HG02759 (cell line): ENCODE results near the gene AKT3.

Experiments used
- ATAC-seq: cut with Tn5 transposase; IDR thresholded peaks from one replicate; pipeline ENCODE4 v1.9.1; 2021; ENCODE audit warnings: mild to moderate bottlenecking, moderate library complexity; ENCODE audit not compliant: unreplicated experiment

AKT3 gene

DNA sequence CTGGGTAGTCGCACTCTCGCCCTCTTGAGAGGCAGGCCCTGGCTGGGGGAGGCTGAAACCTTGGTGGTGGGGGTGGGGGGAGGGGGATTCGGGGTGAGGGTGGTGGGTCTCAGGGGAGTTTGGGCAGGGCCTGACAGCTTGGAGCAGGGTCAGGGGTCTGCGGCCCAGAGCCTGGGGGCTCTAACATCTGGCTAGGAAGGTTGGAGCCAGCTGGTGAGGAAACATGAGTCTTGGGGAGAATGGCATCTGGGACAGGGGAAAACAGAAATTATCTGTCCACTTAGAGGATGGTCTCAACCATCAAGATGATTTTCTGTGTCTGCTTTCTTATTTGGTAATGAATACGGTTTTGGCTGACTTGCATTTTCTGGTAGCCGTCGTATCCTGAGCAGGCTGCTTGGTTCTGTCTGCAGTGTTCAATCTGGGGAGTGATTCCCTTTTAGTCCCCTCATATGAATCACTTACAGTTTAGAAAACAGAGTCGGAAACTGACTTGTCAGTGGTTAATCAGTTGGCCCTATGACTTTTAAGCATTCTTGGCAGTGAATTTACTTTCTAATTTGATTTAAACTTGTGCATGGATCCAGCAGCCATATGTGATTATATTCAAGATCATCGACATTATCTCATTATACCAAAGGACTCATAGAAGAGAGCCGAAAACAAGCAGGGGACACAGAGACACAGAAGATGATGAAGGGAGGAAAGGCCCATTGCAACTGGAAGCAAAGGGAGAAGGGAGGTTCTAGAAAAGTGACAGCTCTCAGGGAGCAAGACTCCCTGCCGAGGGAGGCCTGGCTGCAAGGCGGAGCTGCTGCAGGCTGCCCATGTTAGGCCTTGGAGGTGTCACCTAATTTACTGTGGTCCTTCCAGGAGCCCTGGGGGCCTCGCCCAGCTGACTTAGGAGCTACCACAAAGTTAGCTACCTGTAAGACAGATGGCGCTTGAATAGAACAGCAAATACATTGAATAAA is 356.6 kb downstream of the AKT3 start:
- ATAC-seq: no peak

DNA sequence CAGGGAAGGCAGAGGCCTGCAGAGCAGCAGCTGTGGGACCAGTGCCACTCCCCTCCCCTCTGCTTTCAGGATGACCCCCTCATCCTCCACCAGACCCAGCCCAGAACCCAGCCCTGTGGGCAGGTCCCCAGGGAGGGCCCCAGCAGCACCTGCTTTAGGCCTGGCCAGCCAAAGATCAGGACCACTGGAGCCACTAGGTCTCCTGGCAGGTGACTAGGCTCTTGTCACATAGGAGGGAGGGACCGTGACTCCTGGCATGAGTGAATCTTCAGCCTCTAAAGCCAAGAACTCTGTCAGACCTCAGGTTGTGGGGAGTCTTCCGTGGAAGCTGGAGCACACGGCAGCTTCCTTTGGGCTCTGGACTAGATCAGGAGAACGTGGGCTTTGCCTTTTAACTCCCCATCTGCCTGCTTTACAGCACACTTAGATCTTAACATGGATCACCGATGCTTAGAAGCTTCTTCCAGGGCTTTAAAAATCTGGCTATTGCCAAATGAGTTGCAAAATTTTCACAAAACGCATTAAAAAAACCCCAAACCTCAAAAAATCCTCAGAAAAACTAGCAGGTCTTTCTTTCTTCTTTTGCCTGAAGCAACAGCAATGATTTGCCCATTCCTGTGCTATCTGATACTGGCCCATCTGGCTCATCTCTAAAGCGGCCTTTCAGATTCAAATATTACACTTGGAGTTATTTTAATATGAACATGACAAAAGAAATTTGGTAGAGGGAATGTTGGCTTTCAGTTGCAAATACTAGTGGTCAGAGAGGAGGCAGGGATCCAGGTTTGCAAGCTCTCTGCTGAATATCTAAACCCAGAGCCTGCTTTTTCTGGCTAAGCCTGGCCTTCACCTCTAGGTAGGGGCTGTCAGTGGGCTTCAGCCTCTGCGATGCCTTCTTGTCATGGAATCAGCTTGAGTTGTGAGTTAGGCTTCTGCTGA is 359.0 kb downstream of the AKT3 start:
- ATAC-seq: no peak

DNA sequence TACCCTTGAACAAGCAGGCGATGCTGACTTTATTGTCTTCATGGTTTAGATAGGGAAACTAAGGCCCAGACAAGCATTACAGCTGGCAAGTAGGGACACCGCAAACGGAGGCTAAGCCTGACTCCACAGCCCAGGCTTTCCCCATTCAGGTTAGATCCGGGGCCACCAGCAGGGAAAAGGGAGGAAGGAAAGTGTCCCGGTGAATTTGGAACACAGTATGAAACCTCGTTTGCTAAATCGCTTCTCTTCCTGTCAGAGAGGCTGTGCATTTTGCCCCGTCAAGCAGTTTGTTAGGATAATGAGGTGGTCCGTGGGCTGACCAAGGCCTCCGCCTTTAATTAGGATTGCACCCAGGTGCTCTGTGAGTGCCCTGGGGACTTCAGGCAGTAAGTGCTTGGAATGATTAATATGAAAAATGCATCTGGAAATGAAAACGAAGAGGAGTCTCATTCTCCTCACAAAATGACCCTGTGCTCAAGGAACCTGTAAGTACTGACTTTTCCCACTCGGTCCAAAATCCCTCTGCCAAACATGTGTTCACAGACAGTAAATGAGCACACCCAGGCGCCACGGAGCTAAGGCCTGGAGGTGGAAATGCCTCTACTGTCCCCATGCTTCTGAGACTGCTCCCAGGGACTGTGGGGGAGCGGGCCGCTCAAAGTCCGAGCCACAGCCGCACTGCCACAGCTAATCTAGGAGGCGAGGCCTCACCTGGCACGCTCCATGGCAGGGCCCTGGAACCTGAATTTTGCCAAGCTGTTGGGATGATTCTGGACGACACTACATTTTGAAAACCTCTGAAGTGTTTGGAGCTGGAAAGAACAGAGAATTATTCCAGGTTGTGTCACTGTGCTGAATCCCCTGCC is 360.1 kb downstream of the AKT3 start:
- no peak for ATAC-seq

DNA sequence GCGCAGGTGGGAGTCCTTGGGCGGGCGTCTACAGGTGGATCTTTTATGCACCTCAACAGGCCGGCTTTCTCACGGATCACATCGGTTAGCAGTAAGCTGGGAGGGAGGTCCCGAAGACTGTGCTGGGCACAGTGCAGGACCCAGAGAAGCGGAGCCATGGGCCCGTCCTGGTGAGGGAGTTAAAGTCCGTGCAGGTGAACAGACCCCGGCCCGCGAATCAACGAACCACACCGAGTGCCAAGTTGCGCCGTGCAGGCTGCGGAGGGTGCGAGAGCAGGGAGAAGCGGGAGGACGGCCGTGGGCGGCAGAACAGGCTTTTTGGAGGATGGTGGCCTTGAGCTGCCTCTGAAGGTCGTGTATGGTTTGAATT is 360.9 kb downstream of the AKT3 start:
- ATAC-seq: no peak

DNA sequence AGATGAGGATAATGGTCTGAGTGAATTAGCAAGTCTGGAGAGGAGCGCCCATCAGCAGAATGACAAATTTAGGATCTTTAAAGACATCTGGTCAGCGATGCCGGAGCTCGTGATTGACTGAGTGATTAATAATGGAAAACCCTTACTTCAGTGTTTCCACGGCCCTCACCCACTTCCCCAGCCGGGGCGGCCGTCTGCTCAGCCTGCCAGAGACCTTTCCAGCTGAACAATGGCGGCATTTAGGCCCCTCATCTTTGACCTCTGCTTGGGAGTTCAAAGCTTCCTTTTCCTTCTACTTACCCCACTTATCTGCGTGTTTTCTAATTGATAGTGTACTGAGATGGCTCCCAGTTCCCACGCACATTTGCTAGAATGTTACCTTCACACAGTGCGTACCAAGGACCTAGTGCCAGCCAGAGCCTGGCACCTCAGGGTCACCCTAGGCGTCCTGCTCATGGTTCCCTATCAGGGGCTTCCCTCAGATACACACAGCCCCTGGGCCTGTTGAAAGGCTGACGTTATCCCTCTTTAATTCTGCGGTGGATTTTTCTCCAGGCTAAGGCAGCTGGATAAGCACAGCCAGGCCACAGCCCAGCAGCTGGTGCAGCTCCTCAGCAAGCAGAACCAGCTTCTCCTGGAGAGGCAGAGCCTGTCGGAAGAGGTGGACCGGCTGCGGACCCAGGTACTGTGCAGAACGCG is 361.4 kb downstream of the AKT3 start:
- no peak for ATAC-seq

DNA sequence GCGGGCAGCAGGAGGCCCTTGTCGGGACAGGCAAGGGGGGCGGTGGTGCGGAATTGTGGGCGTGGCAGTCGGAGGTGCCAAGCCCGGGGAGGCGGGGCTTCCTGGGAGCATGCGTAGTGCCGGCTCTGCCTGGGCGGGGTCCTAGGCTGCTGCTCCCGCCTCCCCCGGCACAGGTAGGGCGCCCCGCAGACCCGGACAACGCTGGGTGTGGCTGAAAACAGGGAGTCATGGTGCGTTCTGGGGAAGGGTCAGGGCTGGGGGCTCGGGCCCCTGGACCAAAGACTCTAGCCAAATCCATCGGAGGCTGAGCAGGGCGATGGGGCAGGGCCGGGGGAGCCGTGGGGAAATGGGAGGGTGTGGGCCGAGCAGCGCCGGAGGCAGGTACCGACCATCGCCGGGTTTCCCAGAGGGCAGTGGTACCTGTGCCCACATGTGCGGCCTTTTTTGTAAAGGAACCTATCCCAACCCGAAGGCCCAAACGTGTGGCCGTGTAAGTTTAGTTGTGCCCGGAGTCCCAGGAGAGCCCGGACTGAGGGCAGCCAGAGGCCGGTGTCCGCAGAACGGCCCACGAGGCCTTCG is 362.3 kb downstream of the AKT3 start:
- peak; percentile 63 for ATAC-seq

DNA sequence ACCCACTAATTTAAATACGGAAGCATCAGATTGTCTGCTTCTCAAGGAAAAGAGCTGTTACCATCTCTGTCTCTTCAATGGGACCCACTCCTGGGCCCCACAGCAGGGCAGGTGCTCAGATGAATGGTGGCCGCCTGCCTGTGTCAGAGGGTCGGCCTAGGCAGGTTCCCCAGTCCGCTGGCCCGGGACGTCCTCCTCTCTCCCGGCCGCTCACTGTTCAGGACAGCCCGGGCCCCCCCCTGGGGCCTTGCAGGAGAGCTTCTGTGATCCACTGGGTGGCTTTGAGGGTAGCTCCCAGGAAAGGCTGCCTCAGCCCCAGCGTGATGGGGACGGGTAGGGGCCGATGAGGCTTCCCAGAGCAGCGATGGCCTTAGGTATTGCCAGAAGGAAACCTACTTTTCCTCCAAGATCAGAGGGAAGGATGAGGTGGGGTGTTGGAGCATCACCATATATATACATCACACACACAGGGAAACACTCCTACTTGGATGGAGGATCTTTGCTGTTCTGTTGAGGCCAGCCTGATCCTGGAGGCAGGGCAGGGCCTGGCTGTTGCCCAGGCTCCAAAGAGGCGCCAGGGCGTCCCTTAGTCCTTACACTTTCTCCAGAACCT is 362.9 kb downstream of the AKT3 start:
- ATAC-seq: peak; percentile 14

DNA sequence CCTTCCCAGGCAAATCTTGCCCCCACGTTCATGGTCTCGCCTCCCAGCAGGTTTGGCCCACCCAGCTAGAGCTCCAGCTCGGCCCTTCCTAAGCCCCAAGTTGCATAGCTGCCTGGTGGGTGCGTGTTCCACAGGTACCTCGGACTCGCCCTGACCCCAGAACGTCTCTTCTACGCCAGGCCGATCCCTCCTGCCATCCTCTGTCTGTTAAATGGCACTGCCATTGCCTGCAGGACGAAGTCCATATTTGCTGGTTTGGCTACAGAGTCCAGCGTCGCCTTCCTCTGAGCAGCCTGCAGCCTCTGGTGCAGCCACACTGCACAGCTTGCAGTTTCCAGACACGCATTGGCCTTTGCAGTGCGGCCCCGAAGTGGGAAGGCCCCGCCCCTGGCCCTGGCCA is 366.1 kb downstream of the AKT3 start:
- no peak for ATAC-seq

DNA sequence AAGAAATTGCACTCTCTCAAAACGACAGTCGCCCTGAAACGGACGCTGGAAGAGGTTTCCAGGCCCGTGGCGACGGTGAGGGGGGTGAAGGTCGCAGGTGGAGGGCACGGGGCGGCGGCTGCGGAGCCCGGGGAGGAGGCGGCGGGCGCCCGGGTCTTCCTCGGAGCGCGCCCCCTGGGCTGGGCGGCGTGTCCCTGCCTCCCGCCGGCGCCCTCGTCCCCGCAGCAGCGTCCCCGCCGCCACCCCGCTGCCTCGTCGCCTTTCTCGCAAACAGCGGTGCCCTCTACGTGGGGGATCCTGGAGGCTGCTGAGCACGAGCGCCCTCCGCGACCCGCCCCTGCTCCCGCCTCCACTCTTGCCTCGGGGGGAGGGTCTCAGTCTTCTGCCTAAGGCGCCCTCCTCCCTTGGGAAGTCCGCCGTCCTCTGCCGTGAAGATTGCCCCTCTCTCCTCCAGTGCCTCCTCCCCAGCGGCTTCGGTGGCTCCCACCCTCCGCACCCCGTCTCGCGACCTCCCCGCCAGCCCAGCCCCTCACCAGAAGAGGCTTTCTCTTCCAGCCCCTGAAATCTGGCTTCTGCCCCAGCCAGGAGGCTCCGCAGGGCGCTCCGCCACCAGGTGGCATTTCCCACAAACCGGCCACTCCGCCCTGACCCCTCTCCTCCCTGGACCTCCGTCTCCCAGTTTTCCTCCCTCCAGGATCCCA is 366.8 kb downstream of the AKT3 start:
- no peak for ATAC-seq

DNA sequence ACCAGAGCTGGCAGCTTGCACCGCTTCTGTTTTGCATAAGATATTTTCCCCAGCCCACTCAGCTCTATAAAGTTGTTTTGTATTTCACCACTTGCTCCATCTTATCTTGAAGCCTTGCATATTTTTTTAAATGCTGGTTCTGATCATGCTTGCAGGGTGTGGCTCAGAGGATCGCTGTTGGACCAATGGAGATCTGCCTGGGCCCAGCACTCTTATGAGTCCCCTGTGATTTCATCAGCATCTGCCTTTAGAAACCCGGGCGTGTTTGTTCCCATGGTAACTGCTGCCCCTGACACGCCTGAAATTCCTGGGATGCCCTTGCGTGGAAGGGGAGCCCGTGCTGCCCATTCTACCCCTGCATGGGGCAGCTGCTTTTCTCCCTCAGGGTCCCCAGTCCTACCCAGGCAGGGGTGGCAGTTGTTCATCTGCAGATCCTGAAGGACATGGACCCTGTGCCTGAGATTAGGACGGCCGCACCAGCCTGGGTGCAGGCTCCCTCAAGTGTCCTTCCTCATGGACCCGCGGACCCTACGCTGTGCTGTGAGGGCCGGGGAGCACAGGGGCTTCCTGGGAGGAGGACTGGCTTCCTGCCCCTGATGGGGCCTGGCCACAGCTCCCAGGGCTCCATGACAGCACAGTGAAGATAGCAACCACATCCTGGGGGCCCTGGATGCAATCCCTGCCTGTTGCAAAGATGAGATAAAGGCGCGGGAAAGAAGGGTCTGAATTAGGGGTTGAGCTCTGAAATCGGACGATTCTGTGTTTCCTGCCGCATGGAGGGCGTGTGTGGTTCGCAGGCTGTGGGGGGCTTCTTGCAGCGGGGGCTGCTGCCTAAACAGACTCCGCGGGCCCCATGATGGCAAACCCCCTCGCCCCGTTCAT is 367.7 kb downstream of the AKT3 start:
- ATAC-seq: no peak

DNA sequence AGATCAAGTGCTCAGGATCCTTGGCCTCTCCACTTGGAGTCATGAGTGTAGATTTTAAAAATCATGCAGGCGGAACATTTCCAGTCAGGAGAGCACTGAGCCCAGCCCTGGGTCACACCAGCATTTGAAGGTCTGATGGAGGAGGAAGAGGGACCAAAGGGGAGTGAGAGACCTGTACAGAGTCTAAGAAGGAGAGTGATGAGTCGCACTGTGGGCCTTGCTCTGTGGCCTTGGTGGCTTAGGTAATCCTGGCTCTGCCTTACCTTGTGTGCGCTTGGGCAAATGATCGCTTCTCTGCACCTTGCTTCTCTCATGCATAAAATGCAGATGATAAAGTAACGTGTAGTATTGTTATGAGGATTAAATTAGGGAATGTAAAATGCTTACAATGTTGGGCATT is 368.9 kb downstream of the AKT3 start:
- ATAC-seq: no peak

DNA sequence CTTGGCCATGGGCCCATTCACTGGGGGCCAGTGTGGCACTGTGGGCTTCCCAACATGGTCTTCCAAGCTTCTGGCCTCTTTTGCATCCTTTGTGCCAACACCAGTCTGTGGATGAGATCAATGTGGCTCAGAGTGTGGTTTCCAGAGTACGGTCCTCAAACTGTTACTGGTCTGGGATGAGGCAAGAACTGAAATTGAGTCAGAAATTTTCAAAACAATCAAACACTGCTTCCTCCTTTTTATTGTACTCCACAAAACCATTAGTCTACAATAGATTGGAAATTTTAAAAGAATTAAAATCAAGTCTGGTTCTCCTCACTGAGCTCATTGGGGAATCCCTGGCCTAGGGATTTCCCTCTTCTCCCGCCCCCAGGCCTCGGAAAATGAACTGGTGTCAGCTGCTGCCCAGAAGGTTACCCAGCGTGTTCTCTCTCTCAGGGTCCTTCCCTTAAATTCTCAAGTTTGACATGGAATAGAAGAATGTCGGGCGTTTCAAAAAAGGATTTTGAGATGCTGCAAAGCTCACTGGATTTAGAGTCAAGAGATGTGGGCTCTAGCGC is 372.2 kb downstream of the AKT3 start:
- ATAC-seq: no peak

DNA sequence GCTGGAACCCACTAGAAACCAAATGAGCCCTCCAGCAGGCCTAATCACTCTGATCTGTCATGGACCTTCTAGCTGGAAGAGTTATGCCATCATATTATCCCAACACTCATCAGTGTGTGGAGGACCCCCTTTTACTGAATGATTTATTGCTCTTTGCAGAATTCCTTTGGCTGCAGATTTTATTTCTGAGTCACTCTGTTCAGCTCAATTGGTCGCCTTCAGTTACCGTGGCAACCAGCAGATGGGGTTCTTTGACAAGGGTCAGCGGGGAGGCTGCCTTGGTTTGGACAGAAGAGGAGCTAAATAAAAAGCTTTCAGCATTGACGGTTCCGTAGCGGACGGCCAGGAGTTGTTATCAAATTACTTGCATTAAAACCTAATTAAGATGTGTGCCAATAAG is 374.1 kb downstream of the AKT3 start:
- ATAC-seq: no peak

DNA sequence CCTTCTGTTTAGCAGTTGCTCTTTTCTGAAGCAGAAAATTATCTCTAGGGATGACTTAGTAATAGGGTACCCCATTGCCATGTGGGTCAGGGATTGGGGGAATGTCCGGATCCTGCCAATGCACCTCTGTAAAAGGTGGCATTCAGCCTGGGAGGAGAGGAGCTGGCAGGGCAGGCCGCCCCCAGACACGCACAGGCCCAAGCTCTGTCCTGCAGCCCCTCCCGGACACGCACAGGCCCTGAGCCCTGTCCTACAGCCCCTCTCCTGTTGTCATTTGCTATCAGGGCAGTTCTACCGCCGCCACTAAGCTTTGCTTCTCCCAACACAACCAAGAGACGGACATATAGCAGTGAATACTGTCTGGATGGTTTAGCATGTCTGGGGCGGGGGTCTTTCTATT is 375.1 kb downstream of the AKT3 start:
- ATAC-seq: no peak

DNA sequence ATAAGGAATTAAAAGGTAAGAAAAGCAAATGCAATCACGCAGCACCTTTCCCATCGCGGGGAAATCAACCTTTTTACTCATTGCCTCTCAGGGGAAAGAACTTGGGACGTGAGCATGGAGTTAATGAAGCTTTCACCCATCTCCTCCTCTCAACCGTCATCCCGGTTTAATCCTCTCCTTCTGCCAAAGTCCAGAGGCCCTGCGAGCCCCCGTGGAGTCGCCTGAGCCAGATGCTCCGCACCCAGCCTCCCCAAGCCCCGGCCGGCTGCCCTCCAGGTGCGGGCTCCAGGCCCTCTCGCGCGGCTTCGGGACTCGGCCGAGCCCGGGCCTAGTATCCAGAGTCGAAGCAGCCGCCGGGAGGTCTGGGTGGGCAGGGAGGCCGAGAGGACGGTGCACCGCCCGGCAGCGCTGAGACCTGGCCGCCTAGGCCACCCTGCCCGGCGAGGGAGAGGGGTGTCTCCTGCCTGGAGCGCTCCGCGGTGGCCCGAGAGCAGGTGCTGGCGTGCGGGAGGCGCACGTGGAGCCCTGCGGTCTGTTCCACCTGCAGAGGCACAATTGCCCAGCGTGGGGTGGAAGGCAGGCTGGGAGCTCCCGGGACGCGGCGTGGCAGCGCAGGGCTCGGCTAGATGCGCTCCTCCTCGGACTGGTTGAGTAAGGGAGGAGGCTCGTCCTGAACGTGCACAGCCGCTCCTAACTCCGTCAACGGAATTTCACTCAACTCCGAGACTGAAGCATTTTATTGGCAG is 375.7 kb downstream of the AKT3 start:
- ATAC-seq: no peak

DNA sequence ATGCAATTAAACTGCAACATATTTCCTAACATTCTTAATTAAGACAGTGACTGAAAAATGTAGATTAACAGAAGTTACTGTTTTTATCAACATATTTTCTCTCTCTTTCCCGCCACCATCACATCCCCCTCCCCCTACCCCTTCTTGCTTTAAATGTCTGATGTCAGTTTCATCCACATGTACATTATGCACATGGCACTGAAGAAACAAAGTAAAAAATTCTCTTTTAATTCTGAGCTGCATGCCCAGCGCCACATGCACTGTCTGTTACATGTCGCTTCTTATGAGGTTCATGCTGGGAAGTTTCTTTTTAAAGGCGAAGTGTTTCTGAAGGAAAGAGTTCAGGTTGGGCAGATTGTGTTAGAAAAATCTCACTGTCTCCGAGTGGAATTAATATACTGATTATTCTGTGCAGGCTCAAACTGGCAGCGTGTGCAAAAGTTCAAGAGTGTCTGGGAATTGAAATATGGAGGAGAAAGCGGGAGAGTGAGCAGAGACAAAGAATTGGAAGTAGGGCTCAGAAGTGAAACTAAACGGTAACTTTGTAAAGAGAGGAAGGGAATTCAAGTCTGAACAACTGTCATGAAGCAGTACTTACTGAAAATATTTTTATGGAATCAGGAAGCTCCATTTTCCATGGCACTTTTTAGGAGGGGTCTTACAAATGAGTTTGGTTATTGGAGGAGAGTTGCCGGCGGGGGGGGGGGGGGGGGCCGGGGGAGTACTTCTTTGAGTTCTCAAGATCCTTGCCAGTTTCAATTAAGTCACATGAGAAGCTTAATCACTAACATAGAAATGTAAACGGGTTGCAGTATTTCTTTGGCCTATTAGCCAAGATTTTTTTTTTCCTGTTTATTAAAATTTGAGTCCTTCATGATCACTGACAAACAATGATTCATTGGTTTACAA is 376.6 kb downstream of the AKT3 start:
- no peak for ATAC-seq
